H54 (cell line): ENCODE data around the gene ST7L.
A peak's percentile ranks its signal among the peaks of the same experiment; 100 is the strongest.

Experiments
- DNase-seq: peaks from one replicate; pipeline ENCODE4 v3.0.0; 2011; ENCODE audit warnings: low spot score, mixed read lengths; ENCODE audit not compliant: insufficient read length
- FAIRE-seq: peaks from 3 replicates; lab custom pipeline; 2011; peaks lifted over from hg19 to GRCh38; lab: Jason Lieb, UNC
- POLR2A ChIP-seq: IDR thresholded peaks from 2 replicates; pipeline ENCODE4 v1.6.1; 2011; ENCODE audit warnings: low read depth, mild to moderate bottlenecking, low read length

The ST7L gene

DNA sequence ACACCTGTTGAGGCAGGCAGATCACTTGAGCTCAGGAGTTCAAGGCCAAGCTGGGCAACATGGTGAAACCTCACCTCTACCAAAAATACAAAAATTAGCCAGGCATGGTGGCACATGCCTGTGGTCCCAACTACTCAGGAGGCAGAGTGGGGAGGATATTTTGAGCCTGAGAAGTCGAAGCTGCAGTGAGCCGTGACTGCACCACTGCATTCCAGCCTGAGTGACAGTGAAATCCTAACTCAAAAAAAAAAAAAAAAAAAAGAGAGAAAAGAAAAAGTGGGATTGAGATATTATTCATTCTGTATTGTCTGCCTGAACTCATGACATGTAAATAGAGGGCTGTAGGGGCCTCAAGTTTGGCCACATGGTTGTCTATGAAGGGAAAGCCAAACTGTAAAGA, 72.9 kb downstream of the ST7L start:
- no peak for DNase-seq
- no peak for TF ChIP-seq POLR2A
- peak; percentile 6 for FAIRE-seq

DNA sequence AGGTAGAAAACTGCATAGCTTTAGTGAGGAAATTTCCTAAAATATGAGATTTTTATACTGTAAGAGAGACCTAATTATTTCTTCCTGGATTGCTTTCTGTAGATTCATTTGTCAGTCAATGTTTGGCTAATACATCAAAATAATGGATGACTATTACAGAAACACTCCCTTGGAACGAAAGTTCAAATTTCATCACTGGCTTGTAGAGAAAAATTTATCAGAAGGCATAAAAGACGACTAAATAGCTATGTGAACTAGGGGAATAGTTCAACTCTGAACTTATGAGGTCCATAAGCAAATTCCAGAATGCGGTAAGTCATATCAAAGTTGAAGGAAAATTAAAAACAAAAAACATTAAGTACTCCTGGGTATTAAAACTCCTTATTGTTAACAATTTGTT, 74.2 kb downstream of the ST7L start:
- TF ChIP-seq POLR2A, result no peak
- FAIRE-seq (peak; percentile 55), DNase-seq (no peak)

DNA sequence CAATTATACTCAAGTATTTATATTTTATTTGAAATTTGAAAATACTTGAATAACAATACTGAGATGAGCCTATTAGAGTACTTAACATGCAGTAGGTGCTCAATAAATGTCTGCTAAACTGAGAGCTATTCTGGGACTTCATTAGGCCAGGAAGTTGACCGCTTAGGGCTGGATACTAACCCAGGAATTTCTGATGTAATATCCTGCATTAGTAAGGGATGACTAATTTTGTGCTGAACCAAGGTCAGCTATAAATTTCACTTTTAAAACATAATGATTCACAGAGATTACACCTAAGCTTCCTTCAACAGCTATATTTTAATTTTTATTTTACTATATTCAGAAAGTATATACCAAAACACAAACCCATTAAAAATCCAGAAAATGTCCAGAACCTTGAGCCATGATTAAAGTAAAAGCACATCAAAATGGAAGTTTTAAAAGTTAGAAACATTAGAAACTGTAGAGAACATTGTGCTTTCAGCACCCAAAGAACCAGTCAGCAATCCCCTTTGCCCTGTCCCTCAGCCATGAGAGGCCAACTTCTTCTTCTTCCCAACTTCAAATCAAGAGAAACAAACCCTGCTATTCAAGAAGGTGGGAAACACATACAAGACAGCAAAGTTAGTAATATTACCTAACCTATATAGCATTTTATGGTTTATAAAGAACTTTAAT, 74.8 kb downstream of the ST7L start:
- FAIRE-seq (peak; percentile 97), DNase-seq (peak; percentile 33)
- TF ChIP-seq POLR2A, result no peak

DNA sequence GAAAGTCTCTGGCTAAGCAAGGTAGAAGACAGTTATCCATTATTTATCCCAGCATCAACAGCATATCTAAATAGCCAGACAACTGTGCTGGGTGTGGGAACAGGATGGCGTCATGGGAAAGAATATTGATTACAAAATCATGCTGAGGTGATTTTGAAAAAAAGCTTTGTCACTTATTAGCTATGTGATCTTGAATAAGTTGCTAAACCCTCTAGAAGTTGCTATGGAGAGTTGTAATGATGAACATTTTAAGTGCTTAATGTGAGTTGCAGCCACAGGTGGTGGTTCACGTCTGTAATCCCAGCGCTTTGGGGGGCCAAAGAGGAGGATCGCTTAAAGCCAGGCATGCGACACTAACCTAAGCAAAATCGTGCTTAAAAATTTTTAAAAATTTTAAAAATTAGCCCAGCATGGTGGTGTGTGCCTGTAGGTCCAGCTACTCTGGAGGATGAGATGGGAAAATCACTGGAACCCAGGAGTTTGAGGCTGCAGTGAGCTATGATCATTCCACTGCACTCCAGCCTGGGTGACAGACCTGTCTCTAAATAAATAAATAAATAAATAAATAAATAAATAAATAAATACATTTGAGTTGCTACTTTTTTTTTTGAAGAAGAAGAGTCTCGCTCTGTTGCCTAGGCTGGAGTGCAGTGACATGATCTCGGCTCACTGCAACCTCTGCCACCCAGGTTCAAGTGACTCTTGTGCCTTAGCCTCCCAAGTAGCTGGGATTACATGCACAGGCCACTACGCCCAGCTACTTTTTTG, 76.6 kb downstream of the ST7L start:
- TF ChIP-seq POLR2A, result no peak
- DNase-seq (no peak), FAIRE-seq (no peak)

DNA sequence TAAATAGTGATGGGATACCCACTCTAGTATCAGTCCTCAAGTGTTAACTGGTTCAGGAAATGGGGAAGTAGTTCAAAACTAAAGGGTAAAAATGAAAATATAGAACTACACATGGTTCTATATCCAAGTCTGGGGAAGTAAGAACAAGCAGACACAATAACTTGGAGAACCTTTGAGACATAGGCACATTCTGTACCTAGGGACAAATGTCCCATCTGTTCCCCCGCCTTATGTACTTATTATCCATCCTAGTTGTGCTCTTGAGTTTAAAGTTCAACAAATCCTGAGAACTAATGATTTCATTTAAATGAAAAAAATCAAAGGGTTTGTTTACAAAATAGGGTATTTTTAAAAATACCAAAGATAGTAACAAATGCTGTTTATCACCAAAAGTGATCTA, 77.6 kb downstream of the ST7L start:
- DNase-seq (no peak), FAIRE-seq (no peak)
- TF ChIP-seq POLR2A, result no peak

DNA sequence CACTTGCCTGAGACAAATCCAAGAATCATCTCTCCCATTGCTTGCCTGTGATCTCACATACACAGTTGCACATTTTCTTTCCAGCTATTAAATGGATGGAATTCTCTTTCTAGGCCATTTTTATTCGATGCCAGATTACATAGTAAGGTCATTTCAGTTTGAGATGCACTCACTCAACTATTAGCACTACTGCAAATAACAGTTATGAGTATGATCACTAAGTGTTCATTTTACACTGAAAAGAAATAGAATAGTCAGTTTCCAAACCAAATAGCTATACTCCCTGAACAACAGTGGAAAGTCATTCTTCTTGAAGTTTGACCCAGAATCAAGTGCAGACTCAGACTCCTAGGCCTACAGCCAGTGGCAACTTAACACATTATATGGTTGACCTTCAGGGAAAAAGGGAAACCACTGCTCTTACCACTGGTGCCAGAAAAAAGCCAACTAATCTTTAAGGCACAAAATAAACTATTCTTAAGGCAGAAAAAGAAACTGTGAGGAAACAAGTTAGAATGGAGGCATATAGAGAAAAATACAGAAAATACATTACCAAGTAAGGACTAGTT, 78.6 kb downstream of the ST7L start:
- no peak for TF ChIP-seq POLR2A
- DNase-seq (no peak), FAIRE-seq (peak; percentile 53)

DNA sequence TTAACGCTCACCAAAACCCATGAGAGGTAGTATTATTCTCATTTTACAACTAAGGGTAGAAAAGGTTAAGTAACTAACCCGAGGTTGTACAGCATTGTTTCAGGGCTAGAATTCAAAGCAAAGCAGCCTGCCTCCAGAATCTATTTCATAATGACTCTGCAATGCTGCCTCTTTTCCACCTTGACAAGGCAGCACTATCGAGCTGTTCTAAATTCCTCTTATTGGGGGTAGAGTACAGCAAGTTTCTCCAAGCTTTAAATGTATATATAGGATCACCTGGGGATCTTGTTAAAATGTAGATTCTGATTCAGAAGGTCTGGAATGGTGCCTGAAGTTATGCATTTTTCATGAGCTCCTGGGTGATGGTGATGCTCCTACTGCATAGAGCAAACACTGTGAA, 80.1 kb downstream of the ST7L start:
- peak; percentile 57 for FAIRE-seq
- no peak for TF ChIP-seq POLR2A
- no peak for DNase-seq

DNA sequence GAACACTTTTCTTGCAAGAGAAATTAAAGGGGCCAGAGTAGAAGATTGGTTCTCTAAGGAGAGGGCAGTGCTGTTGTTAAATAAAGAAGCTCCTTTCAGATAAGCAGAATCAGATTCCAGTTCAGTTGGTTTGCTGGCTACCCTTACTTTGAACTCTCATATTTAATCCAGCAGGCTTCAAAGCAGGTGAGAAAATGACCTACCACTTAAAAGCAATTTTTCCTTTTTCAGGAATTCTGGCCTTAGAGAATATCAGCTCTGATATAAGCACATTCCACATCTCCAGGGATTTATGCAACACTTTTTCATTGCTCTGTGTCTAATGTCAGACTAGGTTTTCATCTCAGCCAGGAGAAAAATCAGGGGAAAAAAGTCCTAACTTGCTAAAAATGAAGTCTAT, 81.5 kb downstream of the ST7L start:
- FAIRE-seq (no peak), DNase-seq (no peak)
- no peak for TF ChIP-seq POLR2A

DNA sequence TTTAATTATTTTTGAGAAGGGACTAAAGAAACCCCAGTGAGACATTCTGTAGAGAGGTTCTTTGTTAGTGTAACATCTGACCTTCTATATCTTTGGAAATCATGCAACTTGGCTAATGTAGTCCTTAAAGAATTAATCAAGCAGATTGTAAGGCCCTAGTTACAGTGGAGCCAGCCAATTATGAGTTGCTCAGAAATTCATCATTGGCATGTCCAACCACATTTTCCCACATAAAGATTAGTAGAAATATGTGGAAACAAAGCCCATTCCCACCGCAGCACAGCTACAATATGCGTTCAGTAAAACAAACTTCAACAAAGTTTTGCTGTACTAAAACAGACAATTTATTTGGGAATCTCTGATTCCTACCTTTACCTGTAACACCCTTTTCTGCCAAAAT, 82.4 kb downstream of the ST7L start:
- FAIRE-seq (no peak), DNase-seq (no peak)
- TF ChIP-seq POLR2A, result no peak

DNA sequence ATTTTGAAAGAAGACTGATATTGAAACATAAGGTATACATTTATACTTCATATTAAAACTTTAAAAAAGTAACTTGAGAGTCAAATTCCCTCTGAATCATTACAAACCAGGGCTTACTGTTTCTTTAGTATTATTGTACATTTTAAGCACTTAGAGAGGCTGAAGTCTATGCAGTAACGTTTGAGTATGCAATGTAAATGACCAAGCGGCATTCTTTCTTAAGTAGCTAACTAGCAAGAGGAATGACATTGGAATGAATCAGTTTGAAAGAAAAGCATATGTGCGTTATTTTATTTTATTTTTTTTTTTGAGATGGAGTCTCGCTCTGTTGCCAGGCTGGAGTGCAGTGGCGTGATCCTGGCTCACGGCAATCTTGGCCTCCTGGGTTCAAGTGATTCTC, 85.9 kb downstream of the ST7L start:
- no peak for TF ChIP-seq POLR2A
- FAIRE-seq, result peak; percentile 70
- no peak for DNase-seq

DNA sequence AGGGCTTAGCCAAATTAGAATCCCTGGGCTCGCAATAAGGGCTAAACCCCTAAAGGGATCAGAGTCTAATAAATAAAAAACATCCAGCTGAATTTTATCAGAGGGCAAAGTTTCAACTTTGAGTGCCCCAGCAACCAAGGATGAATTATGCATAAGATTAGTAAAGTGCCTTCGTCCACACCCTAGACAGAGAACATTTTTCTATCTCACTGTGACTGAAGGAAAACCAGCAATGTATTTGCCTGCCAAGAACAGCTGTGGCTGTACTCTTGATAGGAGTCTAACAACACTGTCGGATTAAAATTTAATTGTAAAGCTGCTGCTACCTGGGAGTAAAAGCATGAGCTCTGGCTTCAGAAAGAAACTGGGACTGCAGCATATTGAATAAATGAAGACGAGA, 86.9 kb downstream of the ST7L start:
- FAIRE-seq (no peak), DNase-seq (no peak)
- no peak for TF ChIP-seq POLR2A

DNA sequence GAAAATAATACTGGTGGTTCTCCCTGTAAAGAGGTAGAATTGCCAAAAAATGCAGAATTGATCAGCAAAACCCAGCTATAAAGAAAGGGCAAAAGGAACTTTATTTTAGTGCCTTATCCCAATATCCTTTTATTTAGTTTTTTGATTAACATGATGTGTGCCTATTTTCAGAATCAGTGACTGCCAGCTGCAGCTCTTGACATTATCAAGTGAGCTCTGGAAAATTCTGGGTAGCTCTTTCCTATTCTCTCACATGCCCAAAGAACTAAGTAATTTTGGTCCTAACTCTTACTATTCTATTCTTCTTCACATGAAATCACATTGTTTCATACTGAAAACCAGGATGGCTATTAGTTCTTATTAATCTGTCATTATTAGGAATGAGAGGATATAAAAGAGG, 88.1 kb downstream of the ST7L start:
- no peak for TF ChIP-seq POLR2A
- FAIRE-seq, result no peak

DNA sequence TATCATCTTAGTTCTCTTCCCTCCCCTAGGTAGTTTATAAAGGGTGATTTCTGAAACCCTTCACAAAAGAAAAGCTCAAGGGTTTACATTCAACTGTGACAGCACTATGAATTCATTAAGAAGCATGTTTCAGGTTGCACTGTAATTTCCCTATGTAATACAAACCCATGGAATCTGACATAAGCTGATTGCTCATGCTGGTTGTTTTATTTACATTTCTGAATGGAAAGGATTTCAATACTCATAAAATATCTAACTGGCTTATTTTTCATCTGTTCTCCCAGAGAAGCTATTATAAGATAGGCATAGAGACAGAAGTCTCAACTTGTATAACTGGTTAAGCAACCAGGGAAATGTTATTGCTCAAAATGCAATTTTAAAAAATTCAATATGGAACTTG, 89.6 kb downstream of the ST7L start:
- no peak for DNase-seq
- no peak for FAIRE-seq
- no peak for TF ChIP-seq POLR2A

More for the DNA sequence above, 88.1 kb downstream of the ST7L start:
- no peak for DNase-seq

DNA sequence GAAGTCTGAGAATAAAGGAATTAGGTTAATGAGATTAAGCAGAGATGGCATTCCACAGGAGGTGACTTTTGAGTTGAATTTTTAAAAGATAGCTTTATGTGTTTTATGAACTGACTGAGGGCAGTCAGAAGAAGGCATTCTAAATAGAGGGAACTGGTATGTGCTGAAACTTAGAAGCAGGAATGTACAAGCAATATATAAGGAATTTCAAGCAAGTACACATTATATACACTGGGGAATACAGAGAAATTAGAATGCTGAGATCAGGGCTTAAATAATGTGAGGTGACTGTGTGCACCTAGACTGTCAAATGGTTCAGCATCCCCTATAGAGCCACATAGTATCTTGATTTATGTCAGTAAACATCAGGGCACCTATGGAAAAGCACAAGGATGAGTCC, 90.9 kb downstream of the ST7L start:
- FAIRE-seq (no peak), DNase-seq (no peak)
- TF ChIP-seq POLR2A, result no peak
